IMR-90 (cell line): Measurements from ENCODE around the gene HCRTR1. TPM values are rescaled to one million over a fixed set of nuclear protein-coding genes. Genes with fewer than 3 reads are reported as not detected.

Experiments used
- ATAC-seq: fragments of 200-7000 bp; cut with Tn5 transposase; 2 replicates; pipeline ENCODE4 v1.9.1; 2020; ENCODE audit warnings: low read depth, mild to moderate bottlenecking, moderate library complexity
- BruUV-seq: library from RNA; stranded (reverse); fragments of 400-500 nt; replicated peaks from 2 replicates; lab custom pipeline; 2021; lab: Mats Ljungman, UMichigan
- CTCF ChIA-PET: fragments of 300-600 bp; formaldehyde crosslinking; extraction: SDS; loops from one replicate; lab custom pipeline; 2021; ENCODE audit warnings: antibody characterized with exemption; lab: Yijun Ruan, JAX
- POLR2A ChIA-PET: fragments of 300-600 bp; sonication (Branson Sonifier 250); formaldehyde crosslinking; loops from one replicate; lab custom pipeline; 2022; ENCODE audit warnings: antibody characterized with exemption; ENCODE audit not compliant: unreplicated experiment; lab: Charles Lee
- DNase-seq: peaks from one replicate; pipeline ENCODE4 v3.0.0; 2013
- H2AFZ ChIP-seq: replicated peaks from 2 replicates; pipeline ENCODE3; 2013; ENCODE audit warnings: low read length, mild to moderate bottlenecking; ENCODE audit not compliant: poor library complexity
- H2AK5ac ChIP-seq: 2 replicates; pipeline ENCODE4 v1.6.1; 2013; ENCODE audit warnings: low read depth, low read length, inconsistent platforms
- H2AK9ac ChIP-seq: replicated peaks from 2 replicates; pipeline ENCODE3; 2013; ENCODE audit warnings: mild to moderate bottlenecking, low read depth, low read length, moderate library complexity; ENCODE audit not compliant: poor library complexity
- H2BK120ac ChIP-seq: 2 replicates; pipeline ENCODE4 v1.6.1; 2013; ENCODE audit warnings: low read depth, low read length, inconsistent platforms
- H2BK15ac ChIP-seq: 3 replicates; pipeline ENCODE4 v1.6.1; 2013; ENCODE audit warnings: low read depth, low read length, inconsistent platforms
- H2BK20ac ChIP-seq: 2 replicates; pipeline ENCODE4 v1.6.1; 2013; ENCODE audit warnings: low read depth, mild to moderate bottlenecking, inconsistent platforms, low read length, moderate library complexity
- H2BK5ac ChIP-seq: 2 replicates; pipeline ENCODE4 v1.6.1; 2013; ENCODE audit warnings: mild to moderate bottlenecking, low read depth, low read length, inconsistent platforms; ENCODE audit not compliant: poor library complexity, severe bottlenecking
- H3K14ac ChIP-seq: replicated peaks from 2 replicates; pipeline ENCODE4 v1.6.1; 2013; ENCODE audit warnings: low read depth, low read length, inconsistent platforms
- H3K18ac ChIP-seq: 2 replicates; pipeline ENCODE4 v1.6.1; 2013; ENCODE audit warnings: low read depth, low read length, control low read depth
- H3K23ac ChIP-seq: 2 replicates; pipeline ENCODE4 v1.6.1; 2013; ENCODE audit warnings: low read depth, low read length, inconsistent platforms
- H3K27ac ChIP-seq: 2 replicates; pipeline ENCODE4 v1.5.1; 2013; ENCODE audit warnings: mild to moderate bottlenecking, control low read depth, low read length; ENCODE audit not compliant: insufficient read depth
- H3K27me3 ChIP-seq: 2 replicates; pipeline ENCODE4 v1.6.1; 2013; ENCODE audit warnings: low read length; ENCODE audit not compliant: control insufficient read depth, insufficient read depth
- H3K36me3 ChIP-seq: 2 replicates; pipeline ENCODE4 v1.6.1; 2013; ENCODE audit warnings: low read length, mixed read lengths; ENCODE audit not compliant: control insufficient read depth, insufficient read depth
- H3K4ac ChIP-seq: 2 replicates; pipeline ENCODE4 v1.6.1; 2013; ENCODE audit warnings: low read depth, low read length, inconsistent platforms
- H3K4me1 ChIP-seq: 2 replicates; pipeline ENCODE4 v1.6.1; 2013; ENCODE audit warnings: low read length, mixed read lengths; ENCODE audit not compliant: control insufficient read depth, insufficient read depth
- H3K4me2 ChIP-seq: 2 replicates; pipeline ENCODE4 v1.6.1; 2013; ENCODE audit warnings: low read depth, mild to moderate bottlenecking, control low read depth, low read length, moderate library complexity
- H3K4me3 ChIP-seq: 2 replicates; pipeline ENCODE4 v1.5.1; 2013; ENCODE audit warnings: low read depth, mild to moderate bottlenecking, control low read depth, low read length, moderate library complexity; ENCODE audit not compliant: insufficient read depth
- H3K56ac ChIP-seq: 2 replicates; pipeline ENCODE4 v1.6.1; 2013; ENCODE audit warnings: low read length, inconsistent platforms; ENCODE audit not compliant: insufficient read depth; ENCODE audit errors: extremely low read depth
- H3K79me1 ChIP-seq, 2 experiments: 2 replicates each; pipeline ENCODE4 v1.6.1; 2013; ENCODE audit warnings: low read length in 2 of 2, inconsistent platforms in 1 of 2, low read depth in 1 of 2
- H3K9ac ChIP-seq: 2 replicates; pipeline ENCODE4 v1.6.1; 2013; ENCODE audit warnings: low read depth, low read length, control low read depth
- H3K9me1 ChIP-seq: 2 replicates; pipeline ENCODE4 v1.6.1; 2013; ENCODE audit warnings: low read length, inconsistent platforms; ENCODE audit not compliant: insufficient read depth
- H3K9me3 ChIP-seq: 2 replicates; pipeline ENCODE4 v1.6.1; 2013; ENCODE audit warnings: low read length; ENCODE audit not compliant: control insufficient read depth, insufficient read depth
- H4K20me1 ChIP-seq: 2 replicates; pipeline ENCODE4 v1.6.1; 2013; ENCODE audit warnings: low read length, inconsistent platforms; ENCODE audit not compliant: insufficient read depth
- H4K5ac ChIP-seq: 2 replicates; pipeline ENCODE4 v1.6.1; 2013; ENCODE audit warnings: mild to moderate bottlenecking, low read depth, low read length, control low read depth
- H4K8ac ChIP-seq, 2 experiments: 2 replicates each; pipeline ENCODE4 v1.6.1; 2013; ENCODE audit warnings: low read depth in 2 of 2, low read length in 2 of 2, control low read depth in 1 of 2, inconsistent platforms in 1 of 2
- H4K91ac ChIP-seq: 2 replicates; pipeline ENCODE4 v1.6.1; 2013; ENCODE audit warnings: low read depth, low read length, inconsistent platforms; ENCODE audit not compliant: insufficient read depth
- FOS ChIP-seq: fragments of 150-350 bp; IDR thresholded peaks from 2 replicates; pipeline ENCODE4 v1.6.1; 2016; ENCODE audit warnings: low read depth, low read length
- MAZ ChIP-seq: IDR thresholded peaks from 2 replicates; pipeline ENCODE4 v1.6.1; 2012; ENCODE audit warnings: low read depth, mild to moderate bottlenecking, low read length, improper control_type of control experiment, moderate library complexity, borderline replicate concordance
- RAD21 ChIP-seq: IDR thresholded peaks from 2 replicates; pipeline ENCODE4 v1.6.1; 2012; ENCODE audit warnings: low read length, improper control_type of control experiment
- SMC3 ChIP-seq: fragments of 150-350 bp; IDR thresholded peaks from 2 replicates; pipeline ENCODE4 v1.6.1; 2016; ENCODE audit warnings: low read depth, mild to moderate bottlenecking, antibody characterized with exemption, low read length, moderate library complexity
- WGBS, 2 experiments: methylation state at CpG; one replicate each; pipeline versions ENCODE4 v1.1.5 to v1.1.7; 2013; ENCODE audit warnings: missing lambda C conversion rate in 2 of 2; ENCODE audit not compliant: insufficient read length in 1 of 2; ENCODE audit errors: extremely low coverage in 2 of 2; 5-methylcytosine and 5-hydroxymethylcytosine counted together
- dilution Hi-C: fragments of 300-500 bp; cut with HindIII; formaldehyde crosslinking; loops from one replicate; pipeline ENCODE4 v1.14.3; 2018; ENCODE audit warnings: low sequenced_read_pairs; ENCODE audit not compliant: unreplicated experiment
- in situ Hi-C: fragments of 300-500 bp; cut with MboI; formaldehyde crosslinking; loops from 3 replicates; pipeline ENCODE4 v1.14.3; 2019; ENCODE audit warnings: low sequenced_read_pairs, inconsistent platforms, mixed read lengths
- intact Hi-C: fragments of 100-400 bp; cut with micrococcal nuclease; formaldehyde crosslinking; loops from 2 replicates; pipeline ENCODE4 v1.10.0; 2022
- polyA plus RNA-seq, 3 experiments: library from polyadenylated mRNA; depleted of rRNA; stranded (reverse); fragments of >200 nt; gene quantifications; 2 replicates each; pipeline ENCODE4 v1.2.3, GENCODE V29; 2012; ENCODE audit warnings: low replicate concordance in 1 of 3
- total RNA-seq: library from RNA; depleted of rRNA; stranded (reverse); fragments of >200 nt; gene quantifications from 2 replicates; pipeline ENCODE4 v1.2.3, GENCODE V29; 2012
- TF ChIP-seq, protein P1 (sequence below): conservative IDR thresholded peaks from 2 replicates; pipeline ENCODE4 v1.5.1; 2012; ENCODE audit warnings: mild to moderate bottlenecking, low read depth, low read length, improper control_type of control experiment

The HCRTR1 gene
- total and polyA plus RNA-seq, 2 of the 4 experiments (the other 2 are of a cell fraction), result not detected

DNA sequence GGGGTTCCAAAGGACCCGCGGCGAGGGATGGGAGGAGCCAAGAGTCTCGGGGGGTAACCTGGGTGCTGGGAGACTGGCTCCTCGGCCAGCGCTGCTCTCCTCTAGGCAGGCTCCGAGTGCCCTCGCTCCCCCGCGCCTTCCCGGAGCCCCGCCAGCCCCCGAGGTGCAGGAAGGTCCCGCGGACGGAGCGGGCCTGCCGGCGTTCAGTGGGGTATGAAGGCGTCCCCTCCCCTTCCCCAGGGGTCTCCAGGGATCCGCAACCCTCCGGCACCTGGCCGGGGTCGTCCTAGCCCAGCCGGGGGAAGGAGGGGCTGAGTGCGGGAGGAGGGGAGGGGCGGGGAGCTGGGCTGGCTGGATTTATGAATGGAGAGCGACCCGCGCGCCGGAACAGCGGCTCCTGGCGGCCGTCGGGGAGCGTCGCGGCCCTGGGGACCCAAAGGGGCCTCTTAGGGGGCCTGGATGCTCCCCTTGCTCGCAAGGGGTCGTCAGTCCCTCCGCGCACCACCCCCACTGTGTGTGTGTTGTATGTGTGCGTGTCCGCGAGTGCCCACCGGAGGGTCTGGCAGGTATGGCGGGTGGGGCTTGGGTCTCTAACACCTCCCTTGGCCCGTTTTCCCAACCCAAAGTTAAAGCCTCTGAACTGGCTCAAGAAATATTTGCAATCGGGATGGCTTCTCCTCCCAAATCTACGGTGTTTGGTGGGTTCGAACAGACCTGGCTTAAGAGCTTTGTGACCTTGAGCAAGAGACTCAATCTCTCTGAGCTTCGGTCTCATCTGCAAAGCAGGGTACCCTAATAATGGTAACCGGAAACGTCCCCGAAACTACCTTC, 642 bp downstream of the HCRTR1 start:
- Histone ChIP-seq H4K5ac (no peak overlapping the region), H2AK5ac (no peak overlapping the region), H3K27ac (no peak overlapping the region), H3K9me3 (no peaks in the 10 kb centered on the region), H2BK120ac (no peak overlapping the region), H3K36me3 (no peaks in the 10 kb centered on the region), H3K9me1 (0 out of 2 replicates have a peak, but pooled peaks cover 6% of the 10 kb centered on the region), H3K4ac (no peak overlapping the region), H3K27me3 (peaks cover 38% of the 10 kb centered on the region), H3K4me2 (peak overlapping the region; percentile 93), H2AFZ (peak overlapping the region; percentile 91), H4K20me1 (no peaks in the 10 kb centered on the region), H2BK15ac (no peak overlapping the region), H3K23ac (no peak overlapping the region), H2BK20ac (no peak overlapping the region), H3K18ac (no peak overlapping the region), H3K79me1 (no peaks in the 10 kb centered on the region), H4K8ac (no peak overlapping the region), H4K91ac (no peak overlapping the region), H3K4me1 (no peaks in the 10 kb centered on the region; the same call in 1 of the 2 replicates), H3K4me3 (peak overlapping the region; percentile 54), H3K9ac (no peak overlapping the region), H3K14ac (no peak overlapping the region), H3K56ac (no peak overlapping the region), H2BK5ac (no peak overlapping the region), H2AK9ac (no peak overlapping the region)
- WGBS, 2 experiments, result 39% methylated on average over 12 of the region's 56 CpGs; no CpG with 5 or more reads in 1 of the 2 experiments
- in situ Hi-C loops (loop anchor here (10.0 kb wide), 1 partner anchor 53 kb away; no protein-coding TSS in a partner anchor), intact Hi-C loops (loop anchor here (1.0 kb wide), 1 partner anchor 54 kb away; no protein-coding TSS in a partner anchor), dilution Hi-C loops (no loop called here)
- peak; percentile 91 for ATAC-seq
- peak; percentile 63 for TF ChIP-seq SMC3
- TF ChIP-seq, protein P1, sequence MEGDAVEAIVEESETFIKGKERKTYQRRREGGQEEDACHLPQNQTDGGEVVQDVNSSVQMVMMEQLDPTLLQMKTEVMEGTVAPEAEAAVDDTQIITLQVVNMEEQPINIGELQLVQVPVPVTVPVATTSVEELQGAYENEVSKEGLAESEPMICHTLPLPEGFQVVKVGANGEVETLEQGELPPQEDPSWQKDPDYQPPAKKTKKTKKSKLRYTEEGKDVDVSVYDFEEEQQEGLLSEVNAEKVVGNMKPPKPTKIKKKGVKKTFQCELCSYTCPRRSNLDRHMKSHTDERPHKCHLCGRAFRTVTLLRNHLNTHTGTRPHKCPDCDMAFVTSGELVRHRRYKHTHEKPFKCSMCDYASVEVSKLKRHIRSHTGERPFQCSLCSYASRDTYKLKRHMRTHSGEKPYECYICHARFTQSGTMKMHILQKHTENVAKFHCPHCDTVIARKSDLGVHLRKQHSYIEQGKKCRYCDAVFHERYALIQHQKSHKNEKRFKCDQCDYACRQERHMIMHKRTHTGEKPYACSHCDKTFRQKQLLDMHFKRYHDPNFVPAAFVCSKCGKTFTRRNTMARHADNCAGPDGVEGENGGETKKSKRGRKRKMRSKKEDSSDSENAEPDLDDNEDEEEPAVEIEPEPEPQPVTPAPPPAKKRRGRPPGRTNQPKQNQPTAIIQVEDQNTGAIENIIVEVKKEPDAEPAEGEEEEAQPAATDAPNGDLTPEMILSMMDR, result peak; percentile 70
- TF ChIP-seq RAD21, result peak; percentile 42
- peak; percentile 53; the same call in 1 of the 2 replicates for TF ChIP-seq MAZ
- no peak for TF ChIP-seq FOS
- BruUV-seq, result no TSS peak
- CTCF ChIA-PET, result interaction anchor here (0.5 to 2.5 kb wide), 5 partner anchors 17 to 606 kb away, joined by 3 to 10 read pairs (median 6); no protein-coding TSS in a partner anchor
- POLR2A ChIA-PET, result no interaction called here
- peak; percentile 12 for DNase-seq
